ENCODE measurements around the gene EIF2AK2.

The EIF2AK2 gene

GRCh38 chr2:37167636-37168180 lies 10.9 kb upstream of the EIF2AK2 start:
- no peak overlapping the region for H3K27ac ChIP-seq (ENCODE audit: low read length)
- TF ChIP-seq EZH2phosphoT487 (IDR thresholded peaks at IDR 0.05; ENCODE audit: low read length) (no peak), EZH2 (optimal IDR thresholded peaks at IDR 0.05; ENCODE audit: low read depth, low read length) (no peak), CTCF (IDR thresholded peaks at IDR 0.05; ENCODE audit: low read length) (no peak)
- H3K27me3 ChIP-seq (replicated peaks; ENCODE audit: insufficient read depth, low read length), result no peaks in the 10 kb centered on the region
- H3K4me1 ChIP-seq (ENCODE audit: low read length), result no peaks in the 10 kb centered on the region
- no peak for DNase-seq
- no peaks in the 10 kb centered on the region for H4K20me1 ChIP-seq (ENCODE audit: insufficient read depth, low read length)
- H3F3A ChIP-seq (ENCODE audit: insufficient read depth, low read length), result no peaks in the 10 kb centered on the region
- no peak overlapping the region for H3K4me2 ChIP-seq (ENCODE audit: low read depth, low read length)
- no peak overlapping the region for H3K4me3 ChIP-seq (ENCODE audit: low read length)
- no peaks in the 10 kb centered on the region for H3K9me2 ChIP-seq (replicated peaks; ENCODE audit: insufficient read depth, low read length)
- no peak overlapping the region for H2AFZ ChIP-seq (ENCODE audit: low read length)
- no peaks in the 10 kb centered on the region for H3K79me2 ChIP-seq (ENCODE audit: low read length)
- H3K9ac ChIP-seq (ENCODE audit: low read length), result no peak overlapping the region
- H3K36me3 ChIP-seq (replicated peaks; ENCODE audit: insufficient read depth, low read length), result no peaks in the 10 kb centered on the region
- H3K9me3 ChIP-seq (replicated peaks; ENCODE audit: insufficient read depth, low read length), result no peaks in the 10 kb centered on the region

GRCh38 chr2:37164757-37165156 lies 8.0 kb upstream of the EIF2AK2 start:
- no peaks in the 10 kb centered on the region for H3K4me1 ChIP-seq (ENCODE audit: low read length)
- H3K4me3 ChIP-seq (ENCODE audit: low read length), result no peak overlapping the region
- H3K4me2 ChIP-seq (ENCODE audit: low read depth, low read length), result no peak overlapping the region
- H4K20me1 ChIP-seq (ENCODE audit: insufficient read depth, low read length), result no peaks in the 10 kb centered on the region
- H3K9me2 ChIP-seq (replicated peaks; ENCODE audit: insufficient read depth, low read length), result no peaks in the 10 kb centered on the region
- H3K79me2 ChIP-seq (ENCODE audit: low read length), result no peaks in the 10 kb centered on the region
- TF ChIP-seq CTCF (IDR thresholded peaks at IDR 0.05; ENCODE audit: low read length) (no peak), EZH2 (optimal IDR thresholded peaks at IDR 0.05; ENCODE audit: low read depth, low read length) (no peak), EZH2phosphoT487 (IDR thresholded peaks at IDR 0.05; ENCODE audit: low read length) (no peak)
- DNase-seq, result no peak
- no peaks in the 10 kb centered on the region for H3K27me3 ChIP-seq (replicated peaks; ENCODE audit: insufficient read depth, low read length)
- H3F3A ChIP-seq (ENCODE audit: insufficient read depth, low read length), result no peaks in the 10 kb centered on the region
- no peak overlapping the region for H3K9ac ChIP-seq (ENCODE audit: low read length)
- H3K36me3 ChIP-seq (replicated peaks; ENCODE audit: insufficient read depth, low read length), result no peaks in the 10 kb centered on the region
- H3K27ac ChIP-seq (ENCODE audit: low read length), result no peak overlapping the region
- H2AFZ ChIP-seq (ENCODE audit: low read length), result no peak overlapping the region
- no peaks in the 10 kb centered on the region for H3K9me3 ChIP-seq (replicated peaks; ENCODE audit: insufficient read depth, low read length)

GRCh38 chr2:37156071-37156856 lies 516 bp downstream of the EIF2AK2 start:
- Histone ChIP-seq H3K36me3 (replicated peaks; ENCODE audit: insufficient read depth, low read length) (no peaks in the 10 kb centered on the region), H3K4me3 (ENCODE audit: low read length) (peak overlapping the region; percentile 96), H4K20me1 (ENCODE audit: insufficient read depth, low read length) (no peaks in the 10 kb centered on the region), H3K9me2 (replicated peaks; ENCODE audit: insufficient read depth, low read length) (no peaks in the 10 kb centered on the region), H3K79me2 (ENCODE audit: low read length) (peaks cover 54% of the 10 kb centered on the region), H2AFZ (ENCODE audit: low read length) (peak overlapping the region; percentile 80), H3F3A (ENCODE audit: insufficient read depth, low read length) (no peaks in the 10 kb centered on the region), H3K9me3 (replicated peaks; ENCODE audit: insufficient read depth, low read length) (no peaks in the 10 kb centered on the region), H3K4me1 (ENCODE audit: low read length) (peaks cover 3% of the 10 kb centered on the region; the same call in 1 of the 2 replicates), H3K27ac (ENCODE audit: low read length) (no peak overlapping the region), H3K9ac (ENCODE audit: low read length) (peak overlapping the region; percentile 90), H3K27me3 (replicated peaks; ENCODE audit: insufficient read depth, low read length) (no peaks in the 10 kb centered on the region), H3K4me2 (ENCODE audit: low read depth, low read length) (peak overlapping the region; percentile 96)
- peak; percentile 15 for DNase-seq
- TF ChIP-seq CTCF (IDR thresholded peaks at IDR 0.05; ENCODE audit: low read length) (no peak), EZH2 (optimal IDR thresholded peaks at IDR 0.05; ENCODE audit: low read depth, low read length) (no peak), EZH2phosphoT487 (IDR thresholded peaks at IDR 0.05; ENCODE audit: low read length) (no peak)

Data from MM.1S (cell line).